Measurements from ENCODE around the gene MX2. TPM values are rescaled to one million over a fixed set of nuclear protein-coding genes. Genes with fewer than 3 reads are reported as not detected.

Gene MX2
- total and polyA plus RNA-seq, 8 donors = 1.1 to 31.9 (median 1.9) TPM

DNA sequence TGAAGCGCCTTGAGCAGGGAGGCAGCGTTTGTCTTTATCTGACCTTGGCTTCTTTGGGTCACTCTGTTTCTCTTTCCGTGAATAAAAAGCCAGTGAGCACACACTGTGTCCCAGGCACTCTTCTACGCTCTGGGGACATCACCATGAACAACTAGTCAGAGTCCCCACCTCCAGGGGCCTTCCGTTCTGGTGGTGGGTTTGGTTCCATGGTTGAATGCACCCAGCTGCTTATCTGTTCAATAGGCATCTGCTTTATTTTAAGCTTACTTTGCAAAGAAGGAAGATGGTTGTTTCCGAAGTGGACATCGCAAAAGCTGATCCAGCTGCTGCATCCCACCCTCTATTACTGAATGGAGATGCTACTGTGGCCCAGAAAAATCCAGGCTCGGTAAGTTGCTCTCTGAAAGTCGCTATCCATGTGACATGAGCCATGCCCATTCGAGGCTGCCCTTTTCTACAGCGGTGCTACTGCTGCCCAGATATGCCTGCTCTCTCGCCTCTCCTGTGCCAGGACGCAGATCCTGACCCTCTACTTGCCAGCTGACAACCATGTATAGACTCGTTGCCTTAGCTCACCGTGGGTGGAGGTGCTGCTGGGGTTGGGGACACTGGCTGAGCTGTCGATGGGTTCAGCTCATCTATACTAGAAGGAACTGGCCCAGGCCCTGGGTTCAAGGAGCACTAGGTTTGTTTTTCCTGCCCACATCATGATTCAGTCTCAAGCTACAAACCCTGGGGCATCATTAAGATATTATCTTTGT lies 70.1 kb downstream of the MX2 start:
- H3K36me3 ChIP-seq = peaks cover 0 to 93% of the 10 kb centered on the region in 2 donors
- H3K4me3 ChIP-seq = no peak overlapping the region
- H3K27ac ChIP-seq = no peak overlapping the region
- TF ChIP-seq, protein P1, sequence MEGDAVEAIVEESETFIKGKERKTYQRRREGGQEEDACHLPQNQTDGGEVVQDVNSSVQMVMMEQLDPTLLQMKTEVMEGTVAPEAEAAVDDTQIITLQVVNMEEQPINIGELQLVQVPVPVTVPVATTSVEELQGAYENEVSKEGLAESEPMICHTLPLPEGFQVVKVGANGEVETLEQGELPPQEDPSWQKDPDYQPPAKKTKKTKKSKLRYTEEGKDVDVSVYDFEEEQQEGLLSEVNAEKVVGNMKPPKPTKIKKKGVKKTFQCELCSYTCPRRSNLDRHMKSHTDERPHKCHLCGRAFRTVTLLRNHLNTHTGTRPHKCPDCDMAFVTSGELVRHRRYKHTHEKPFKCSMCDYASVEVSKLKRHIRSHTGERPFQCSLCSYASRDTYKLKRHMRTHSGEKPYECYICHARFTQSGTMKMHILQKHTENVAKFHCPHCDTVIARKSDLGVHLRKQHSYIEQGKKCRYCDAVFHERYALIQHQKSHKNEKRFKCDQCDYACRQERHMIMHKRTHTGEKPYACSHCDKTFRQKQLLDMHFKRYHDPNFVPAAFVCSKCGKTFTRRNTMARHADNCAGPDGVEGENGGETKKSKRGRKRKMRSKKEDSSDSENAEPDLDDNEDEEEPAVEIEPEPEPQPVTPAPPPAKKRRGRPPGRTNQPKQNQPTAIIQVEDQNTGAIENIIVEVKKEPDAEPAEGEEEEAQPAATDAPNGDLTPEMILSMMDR (IDR thresholded peaks at IDR 0.05) = no peak
- no peak for ATAC-seq
- H3K27me3 ChIP-seq = no peaks in the 10 kb centered on the region
- H3K9me3 ChIP-seq = peaks cover 0 to 5% of the 10 kb centered on the region in 2 donors
- DNase-seq = no peak
- intact Hi-C loops (cut with DNase I) = no loop called here
- peaks cover 0 to 13% of the 10 kb centered on the region in 2 donors for H3K4me1 ChIP-seq

DNA sequence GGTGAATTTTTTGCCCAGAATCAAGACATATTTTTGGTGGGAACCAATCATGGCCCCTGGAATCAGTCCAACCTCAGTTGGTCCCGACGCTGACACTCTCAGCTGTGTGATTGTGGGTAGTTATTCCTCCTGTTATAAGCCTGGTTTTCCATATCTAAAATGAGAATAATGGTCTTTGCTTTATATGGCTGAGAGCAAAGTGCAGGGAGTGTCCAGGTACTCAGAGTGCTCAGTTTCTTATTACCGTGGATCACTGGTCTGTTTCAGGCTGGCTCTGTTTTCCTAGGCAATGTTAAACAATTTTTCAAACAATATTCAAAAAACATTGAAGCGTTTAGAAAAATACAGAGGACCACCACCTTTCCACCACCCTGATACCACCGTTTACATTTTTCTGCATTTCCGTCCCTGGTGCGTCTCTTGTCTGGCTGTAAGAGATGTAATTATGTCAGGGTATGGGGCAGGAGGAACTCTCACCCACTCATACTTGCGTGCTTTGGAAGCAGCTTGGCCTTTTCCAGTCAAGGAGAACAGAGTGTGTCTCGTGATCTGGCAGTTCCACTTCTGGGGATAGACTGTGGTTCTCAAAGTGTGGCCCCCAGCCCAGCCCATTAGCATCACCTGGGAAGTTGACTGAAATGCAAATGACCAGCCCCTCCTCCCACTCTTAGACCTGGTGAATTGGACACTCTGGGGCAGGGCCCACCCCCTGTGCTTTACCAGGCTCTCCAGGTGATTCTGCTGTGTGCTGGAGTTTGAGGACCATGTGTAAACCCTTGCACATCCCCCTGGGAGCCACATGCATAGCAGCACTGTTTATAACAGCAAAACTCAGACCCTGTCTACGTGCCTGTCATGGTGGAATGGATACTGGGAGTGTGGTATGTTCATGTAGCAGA lies 71.0 kb downstream of the MX2 start:
- TF ChIP-seq, protein P1 (IDR thresholded peaks at IDR 0.05) = no peak
- no peaks in the 10 kb centered on the region for H3K27me3 ChIP-seq
- DNase-seq = no peak
- no peak overlapping the region for H3K27ac ChIP-seq
- H3K4me3 ChIP-seq = no peak overlapping the region
- peaks cover 0 to 5% of the 10 kb centered on the region in 2 donors for H3K4me1 ChIP-seq
- intact Hi-C loops (cut with DNase I) = no loop called here
- peaks cover 0 to 99% of the 10 kb centered on the region in 2 donors for H3K36me3 ChIP-seq
- H3K9me3 ChIP-seq = peaks cover 0 to 5% of the 10 kb centered on the region in 2 donors
- no peak for ATAC-seq

DNA sequence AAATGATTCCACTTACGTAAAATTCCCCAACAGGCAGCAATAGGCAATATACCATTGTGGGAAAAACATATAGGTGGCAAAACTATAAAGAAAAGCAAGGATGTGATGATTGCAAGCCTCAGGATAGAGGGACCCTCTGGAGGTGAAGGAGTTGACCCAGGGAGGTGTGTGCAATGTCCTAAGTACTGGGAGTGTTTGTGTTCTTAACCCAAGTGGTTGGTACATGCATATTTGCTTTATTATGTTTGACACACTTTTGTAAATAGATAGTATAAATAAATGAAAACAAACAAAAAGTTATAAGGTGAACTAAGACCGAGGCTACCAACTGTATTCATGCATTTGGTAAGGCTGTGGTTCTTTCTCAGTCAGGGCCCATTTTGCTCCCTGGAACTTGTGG lies 71.7 kb downstream of the MX2 start:
- Histone ChIP-seq H3K36me3 (peaks cover 0 to 99% of the 10 kb centered on the region in 2 donors), H3K4me1 (peaks cover 0 to 5% of the 10 kb centered on the region in 2 donors), H3K27me3 (no peaks in the 10 kb centered on the region), H3K27ac (no peak overlapping the region), H3K9me3 (peaks cover 0 to 5% of the 10 kb centered on the region in 2 donors), H3K4me3 (no peak overlapping the region)
- ATAC-seq = peak; percentile 53
- intact Hi-C loops (cut with DNase I) = no loop called here
- TF ChIP-seq, protein P1 (IDR thresholded peaks at IDR 0.05) = no peak
- DNase-seq = no peak

DNA sequence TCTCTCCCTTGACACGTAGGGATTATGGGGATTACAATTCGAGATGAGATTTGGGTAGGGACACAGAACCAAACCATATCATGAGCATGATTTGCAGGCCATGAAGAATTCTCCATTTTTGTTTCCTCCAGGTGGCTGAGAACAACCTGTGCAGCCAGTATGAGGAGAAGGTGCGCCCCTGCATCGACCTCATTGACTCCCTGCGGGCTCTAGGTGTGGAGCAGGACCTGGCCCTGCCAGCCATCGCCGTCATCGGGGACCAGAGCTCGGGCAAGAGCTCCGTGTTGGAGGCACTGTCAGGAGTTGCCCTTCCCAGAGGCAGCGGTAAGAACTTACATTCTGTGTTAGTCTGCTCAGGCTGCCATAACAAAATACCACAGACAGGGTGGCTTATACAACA lies 73.9 kb downstream of the MX2 start:
- intact Hi-C loops (cut with DNase I) = no loop called here
- TF ChIP-seq, protein P1 (IDR thresholded peaks at IDR 0.05) = no peak
- H3K27ac ChIP-seq = no peak overlapping the region
- DNase-seq = no peak
- H3K4me1 ChIP-seq = no peaks in the 10 kb centered on the region
- peaks cover 0 to 5% of the 10 kb centered on the region in 2 donors for H3K9me3 ChIP-seq
- H3K4me3 ChIP-seq = no peak overlapping the region
- no peak for ATAC-seq
- peaks cover 0 to 99% of the 10 kb centered on the region in 2 donors for H3K36me3 ChIP-seq
- no peaks in the 10 kb centered on the region for H3K27me3 ChIP-seq

DNA sequence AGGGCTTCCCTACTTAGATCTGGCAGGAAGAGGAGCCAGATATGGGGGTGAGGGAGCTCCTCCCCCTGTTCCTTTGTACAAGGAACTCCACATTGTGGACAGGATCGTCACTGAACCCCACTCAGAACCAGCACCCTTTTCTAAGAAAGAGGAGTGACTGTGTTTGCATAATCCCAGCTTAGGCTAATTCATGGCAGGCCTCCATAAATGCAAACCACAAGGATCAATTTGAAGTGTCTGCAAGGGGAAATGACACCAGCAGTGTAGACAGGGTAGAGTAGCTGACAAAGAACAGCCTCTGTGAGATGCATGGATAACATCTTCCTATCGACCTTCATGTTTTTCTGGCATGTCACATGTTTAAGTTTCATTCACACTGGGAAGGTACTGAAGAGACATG lies 75.9 kb downstream of the MX2 start:
- Histone ChIP-seq H3K27ac (no peak overlapping the region), H3K27me3 (no peaks in the 10 kb centered on the region), H3K9me3 (peaks cover 0 to 5% of the 10 kb centered on the region in 2 donors), H3K36me3 (peaks cover 0 to 100% of the 10 kb centered on the region in 2 donors), H3K4me1 (no peaks in the 10 kb centered on the region), H3K4me3 (no peak overlapping the region)
- intact Hi-C loops (cut with DNase I) = no loop called here
- DNase-seq = no peak
- TF ChIP-seq, protein P1 (IDR thresholded peaks at IDR 0.05) = no peak
- no peak for ATAC-seq

Measured in left lung (tissue), 10 donors.